GM21717 (cell line): ENCODE measurements around the gene SPOCK1.
"Not testable (repeated sequence)": the region's sequence is repeated elsewhere in the genome, so short reads cannot be mapped to it uniquely, and the experiment has no call there.

ENCODE experiments used
- ATAC-seq: cut with Tn5 transposase; IDR thresholded peaks from one replicate; pipeline ENCODE4 v1.9.1; 2021; ENCODE audit warnings: mild to moderate bottlenecking, moderate library complexity; ENCODE audit not compliant: unreplicated experiment

SPOCK1 gene

DNA sequence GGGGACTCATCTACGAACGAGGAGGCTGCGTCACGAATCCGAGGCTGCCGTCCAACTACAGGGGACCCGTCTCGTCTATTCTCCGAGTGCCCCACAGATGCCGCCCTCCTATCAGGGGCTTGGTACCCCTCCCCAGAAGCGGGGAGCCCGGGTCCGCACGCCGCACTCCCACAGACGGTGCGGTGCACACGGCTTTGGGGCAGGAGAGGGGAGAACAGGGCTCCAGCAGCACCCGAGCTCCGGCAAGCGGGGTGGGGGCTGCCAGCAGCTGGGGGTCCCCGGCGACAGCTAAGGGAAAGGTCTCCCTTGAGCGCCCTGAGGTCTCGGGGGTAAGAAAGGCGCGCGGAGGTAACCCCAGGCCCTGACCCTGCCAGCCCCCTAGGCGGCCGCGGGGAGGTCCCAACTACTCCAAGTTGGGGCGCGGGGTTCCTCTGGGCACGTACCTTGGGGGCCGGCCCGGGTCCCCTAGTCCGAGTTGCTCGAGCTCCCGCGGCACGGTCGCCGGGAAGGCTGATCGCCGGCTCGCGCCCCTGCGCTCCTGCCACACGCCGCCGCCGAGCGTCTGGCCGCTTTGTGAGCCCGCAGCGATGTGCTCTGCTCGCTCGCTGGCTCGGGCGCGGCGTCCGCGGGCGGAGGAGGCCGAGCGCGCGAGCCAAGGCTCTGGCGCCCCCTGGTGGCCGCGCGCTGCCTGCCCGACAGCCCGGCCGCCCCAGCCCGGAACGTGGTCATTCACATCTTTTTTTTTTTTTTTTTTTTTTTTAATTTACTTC lies at the start of gene SPOCK1:
TSS of gene SPOCK1 (minus strand) at position 591 of the 770 bp plus-strand sequence.
- ATAC-seq = peak; percentile 87

DNA sequence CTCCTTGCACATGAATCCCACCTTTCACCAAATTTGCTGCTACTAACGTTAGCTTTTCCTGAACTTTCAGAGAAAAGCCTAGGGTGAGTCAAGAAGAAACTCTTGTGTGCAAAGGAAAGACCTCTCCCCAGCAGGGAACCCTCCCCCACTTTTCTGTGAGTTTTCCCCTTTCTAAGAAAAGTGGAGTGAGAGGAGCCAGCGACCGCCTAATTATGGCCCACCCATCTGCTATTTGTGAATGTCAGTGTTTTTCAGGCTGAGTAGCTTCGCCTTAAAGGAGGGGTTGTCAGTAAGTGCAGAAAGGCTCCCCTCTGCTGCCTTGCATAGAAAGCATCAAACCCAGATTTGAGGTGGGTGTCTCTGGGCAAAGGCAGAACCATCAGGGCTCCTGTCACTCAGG lies 46.8 kb upstream of the SPOCK1 start:
- ATAC-seq = no peak

DNA sequence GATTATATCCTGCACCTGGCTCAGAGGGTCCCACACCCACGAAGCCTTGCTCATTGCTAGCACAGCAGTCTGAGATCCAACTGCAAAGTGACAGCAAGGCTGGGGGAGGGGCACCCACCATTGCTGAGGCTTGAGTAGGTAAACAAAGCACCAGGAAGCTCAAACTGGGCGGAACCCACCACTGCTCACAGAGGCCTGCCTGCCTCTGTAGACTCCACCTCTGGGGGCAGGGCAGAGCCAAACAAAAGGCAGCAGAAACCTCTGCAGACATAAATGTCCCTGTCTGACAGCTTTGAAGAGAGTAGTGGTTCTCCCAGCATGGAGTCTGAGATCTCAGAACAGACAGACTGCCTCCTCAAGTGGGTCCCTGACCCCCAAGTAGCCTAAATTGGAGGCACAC lies 36.3 kb upstream of the SPOCK1 start:
- not testable (repeated sequence) for ATAC-seq

DNA sequence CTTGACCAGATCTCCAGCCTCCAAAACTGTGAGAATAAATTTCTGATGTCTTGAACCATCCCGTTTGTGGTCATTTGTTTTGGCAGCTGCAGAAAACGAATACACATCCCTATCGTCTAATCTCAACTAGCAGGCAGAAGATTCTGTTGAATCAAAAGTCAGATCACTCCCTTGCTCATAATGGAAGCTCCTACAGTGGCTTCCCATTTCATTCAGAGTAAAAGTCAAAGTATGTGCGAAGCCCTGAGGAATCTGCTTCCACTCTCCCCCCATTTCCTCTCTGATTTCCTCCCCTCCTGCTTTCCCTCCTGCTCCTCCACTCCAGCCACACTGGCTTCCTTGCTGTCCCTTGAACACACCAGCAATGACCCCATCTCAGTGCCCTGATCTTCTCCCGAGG lies 34.8 kb upstream of the SPOCK1 start:
- ATAC-seq = no peak

DNA sequence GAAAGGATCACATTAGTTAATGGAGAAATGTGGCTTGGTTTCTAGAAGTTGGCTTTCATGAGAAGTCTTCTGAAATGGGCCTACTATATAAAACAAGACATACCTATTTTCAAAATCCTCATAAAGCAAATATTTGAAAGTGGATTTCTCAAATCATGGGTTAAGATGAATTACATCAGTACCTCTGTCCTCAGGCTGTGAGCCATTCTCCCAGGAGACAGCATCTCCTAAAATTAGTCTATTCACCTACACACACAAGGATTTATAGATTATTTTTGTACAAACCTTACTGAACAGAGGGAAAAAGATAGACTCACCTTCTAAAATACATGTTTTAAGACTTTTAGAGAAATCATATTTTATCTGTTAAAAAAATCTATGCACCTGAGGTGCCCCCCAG lies 32.1 kb upstream of the SPOCK1 start:
- no peak for ATAC-seq

DNA sequence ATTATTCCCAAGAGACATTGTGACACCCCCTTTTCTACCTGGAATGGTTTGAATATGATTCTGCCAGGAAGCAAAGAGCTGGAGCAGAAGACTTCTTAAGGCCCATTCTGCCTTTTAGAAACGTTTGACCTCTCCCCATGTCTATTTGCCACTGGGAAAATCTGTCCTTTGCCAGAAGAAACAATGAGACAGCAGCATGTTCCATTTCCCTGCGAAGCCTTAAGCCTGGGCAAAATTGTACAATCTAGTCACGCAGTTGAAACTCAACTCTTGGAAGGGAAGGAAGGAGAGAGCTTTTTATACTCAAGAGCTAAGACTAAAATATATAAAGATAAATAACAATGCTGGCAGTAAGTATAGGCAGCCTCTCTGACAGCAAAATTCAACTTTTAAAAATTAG lies 22.1 kb upstream of the SPOCK1 start:
- ATAC-seq = no peak

DNA sequence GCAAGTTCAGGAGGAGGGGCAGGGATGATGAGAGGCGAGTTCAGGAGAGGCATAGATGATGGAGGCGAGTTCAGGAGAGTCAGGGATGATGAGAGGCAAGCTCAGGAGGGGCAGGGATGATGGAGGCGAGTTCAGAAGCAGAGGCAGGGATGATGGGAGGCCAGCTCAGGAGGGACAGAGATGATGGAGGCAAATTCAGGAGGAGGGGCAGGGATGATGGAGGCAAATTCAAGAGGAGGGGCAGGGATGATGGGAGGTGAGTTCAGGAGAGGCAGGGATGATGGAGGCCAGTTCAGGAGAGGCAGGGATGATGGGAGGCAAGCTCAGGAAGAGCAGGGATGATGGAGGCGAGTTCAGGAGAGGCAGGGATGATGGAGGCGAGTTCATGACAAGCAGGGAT lies 17.8 kb upstream of the SPOCK1 start:
- no peak for ATAC-seq

DNA sequence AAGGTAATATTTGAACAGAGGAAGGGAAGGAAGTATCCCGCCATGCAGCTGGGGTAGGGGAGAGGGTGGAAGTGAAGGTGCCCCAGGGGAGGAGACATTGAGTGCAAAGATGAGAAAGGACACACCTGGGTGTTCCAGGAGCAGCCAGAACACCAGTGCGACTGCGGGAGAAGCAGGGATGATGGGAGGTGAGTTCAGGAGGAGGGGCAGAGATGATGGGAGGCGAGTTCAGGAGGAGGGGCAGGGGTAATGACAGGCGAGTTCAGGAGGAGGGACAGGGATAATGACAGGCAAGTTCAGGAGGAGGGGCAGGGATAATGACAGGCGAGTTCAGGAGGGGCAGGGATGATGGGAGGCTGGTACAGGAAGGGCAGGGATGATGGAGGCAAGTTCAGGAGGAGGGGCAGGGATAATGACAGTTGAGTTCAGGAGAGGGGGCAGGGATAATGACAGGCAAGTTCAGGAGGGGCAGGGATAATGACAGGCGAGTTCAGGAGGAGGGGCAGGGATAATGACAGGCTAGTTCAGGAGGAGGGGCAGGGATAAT lies 17.2 kb upstream of the SPOCK1 start:
- ATAC-seq = no peak

DNA sequence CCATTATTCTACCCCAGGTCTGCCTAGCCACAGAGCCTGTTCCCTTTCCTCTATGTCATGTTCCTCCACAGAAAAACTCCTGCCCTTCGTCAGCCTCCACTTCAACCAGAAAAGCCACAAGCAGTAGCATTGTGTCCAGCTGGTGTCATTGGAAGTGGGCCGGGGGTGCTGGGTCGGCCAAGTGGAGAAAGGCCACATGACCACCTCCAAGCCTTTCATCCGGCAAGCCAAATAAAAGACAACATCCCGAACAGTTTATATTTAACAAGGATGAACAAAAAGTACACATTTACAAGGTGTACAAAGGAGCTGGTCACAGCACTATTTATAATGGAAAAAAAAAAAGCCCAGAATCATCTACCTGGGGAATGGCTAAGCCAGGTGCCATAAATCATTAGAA lies 16.1 kb upstream of the SPOCK1 start:
- no peak for ATAC-seq

DNA sequence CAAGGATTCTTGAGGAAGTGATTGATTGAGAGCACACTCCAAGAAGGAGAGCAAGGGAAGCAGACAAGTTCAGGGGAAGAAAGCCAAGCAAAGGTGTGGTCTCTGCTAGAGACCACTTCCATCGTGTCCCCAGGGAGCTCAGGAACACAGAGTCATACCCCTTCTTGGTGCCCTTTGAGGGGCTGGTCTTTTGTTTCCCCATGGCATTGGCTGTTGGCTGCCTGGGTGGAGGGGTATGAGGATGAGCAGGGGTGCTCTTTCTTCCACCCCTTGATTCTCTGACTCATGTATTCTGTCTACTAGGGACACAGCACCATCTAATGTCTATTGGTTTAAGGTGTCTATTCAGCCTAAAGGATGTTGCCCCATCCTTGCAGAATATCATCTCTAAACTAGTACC lies 11.5 kb upstream of the SPOCK1 start:
- ATAC-seq = no peak

DNA sequence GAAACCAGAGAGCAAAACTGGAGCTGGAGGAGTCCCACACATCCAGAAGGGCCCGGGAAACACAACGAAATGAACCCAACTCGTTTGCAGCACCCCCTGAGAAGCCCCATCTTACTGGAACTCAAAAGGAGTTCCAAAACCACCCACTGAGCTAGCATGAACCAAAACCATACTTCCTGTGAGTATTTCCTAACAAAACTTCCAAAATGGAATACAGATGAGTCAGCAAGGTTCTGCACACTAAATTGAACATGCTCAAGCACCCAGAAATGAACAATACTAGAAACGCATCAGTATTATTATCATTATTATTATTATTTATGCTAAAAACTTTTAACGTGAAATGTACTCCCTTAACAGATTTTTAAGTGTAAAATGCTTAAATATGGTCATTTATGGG lies 8.0 kb upstream of the SPOCK1 start:
- no peak for ATAC-seq

DNA sequence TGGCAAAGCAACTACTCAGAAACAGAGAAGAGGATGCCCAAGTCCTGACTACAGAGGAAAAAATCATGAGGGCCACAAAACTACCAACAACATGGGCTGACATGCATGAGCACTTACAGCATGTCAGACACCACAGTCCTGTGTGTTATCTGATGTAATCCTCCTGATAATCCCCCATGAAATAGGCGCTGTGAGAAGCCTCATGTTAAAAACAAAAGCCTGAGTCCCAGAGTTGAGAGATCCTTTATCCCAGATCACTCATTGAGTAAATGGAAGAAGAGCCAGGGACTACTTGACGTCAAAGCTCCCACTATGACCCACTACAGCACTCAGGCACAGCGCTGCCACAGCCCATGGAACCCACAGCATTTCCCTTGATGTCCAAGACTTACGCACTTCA lies 7.2 kb upstream of the SPOCK1 start:
- ATAC-seq = no peak

DNA sequence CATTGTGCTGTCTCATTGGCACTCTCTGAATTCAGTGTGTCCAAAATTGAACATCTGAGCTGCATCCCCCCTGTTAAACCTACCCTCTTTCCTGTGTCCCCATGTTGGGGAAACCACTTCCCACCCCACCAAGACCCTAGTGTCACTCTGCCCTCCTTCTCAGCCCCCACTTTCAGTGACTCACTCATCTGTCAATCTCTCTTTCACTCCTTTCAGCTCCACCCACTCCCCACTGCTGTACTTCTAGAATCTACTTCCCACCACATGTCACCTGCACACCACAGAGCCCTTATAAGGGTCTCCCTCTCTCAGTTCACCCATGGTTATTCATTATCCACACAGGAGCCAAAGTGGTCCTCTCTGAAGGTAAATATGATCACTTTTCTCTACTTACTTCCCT lies 5.8 kb upstream of the SPOCK1 start:
- ATAC-seq = no peak

DNA sequence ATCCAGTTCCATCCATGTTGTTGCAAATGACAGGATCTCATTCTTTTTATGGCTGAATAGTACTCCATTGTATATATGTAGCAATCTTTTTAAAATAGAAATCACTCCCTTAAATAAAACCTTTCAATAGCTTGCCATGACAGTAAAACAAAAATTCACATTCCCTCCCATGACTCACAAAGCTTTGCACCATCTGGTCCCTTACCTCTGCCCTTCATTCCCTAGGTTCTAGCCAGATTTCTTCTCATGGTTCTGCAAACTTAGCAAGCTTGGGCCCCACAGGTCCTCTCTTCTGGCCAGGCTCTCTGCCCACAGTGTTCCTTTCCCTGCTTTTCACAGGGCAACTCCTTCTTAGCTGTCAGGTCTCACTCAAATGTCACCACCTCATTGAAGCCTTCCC lies 4.3 kb upstream of the SPOCK1 start:
- no peak for ATAC-seq

DNA sequence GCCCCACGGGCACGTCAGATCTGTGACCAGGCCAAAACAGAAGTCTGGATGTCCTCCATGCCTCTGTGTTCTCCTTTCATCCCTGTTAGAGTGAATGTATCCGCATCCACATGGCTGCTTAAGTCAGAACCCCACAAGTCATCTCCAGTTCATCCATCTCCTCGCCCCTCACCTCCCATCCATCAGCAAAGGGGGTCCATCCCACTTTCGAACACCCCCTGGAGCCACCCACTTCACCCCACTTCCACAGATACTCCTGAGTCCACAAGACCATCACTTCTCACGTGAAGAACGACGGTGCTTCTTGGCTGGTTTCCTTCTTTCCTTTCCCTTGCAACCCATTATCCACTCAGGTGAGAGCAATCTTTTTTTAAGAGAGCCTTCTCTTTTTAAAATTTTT lies 3.5 kb upstream of the SPOCK1 start:
- ATAC-seq = no peak

DNA sequence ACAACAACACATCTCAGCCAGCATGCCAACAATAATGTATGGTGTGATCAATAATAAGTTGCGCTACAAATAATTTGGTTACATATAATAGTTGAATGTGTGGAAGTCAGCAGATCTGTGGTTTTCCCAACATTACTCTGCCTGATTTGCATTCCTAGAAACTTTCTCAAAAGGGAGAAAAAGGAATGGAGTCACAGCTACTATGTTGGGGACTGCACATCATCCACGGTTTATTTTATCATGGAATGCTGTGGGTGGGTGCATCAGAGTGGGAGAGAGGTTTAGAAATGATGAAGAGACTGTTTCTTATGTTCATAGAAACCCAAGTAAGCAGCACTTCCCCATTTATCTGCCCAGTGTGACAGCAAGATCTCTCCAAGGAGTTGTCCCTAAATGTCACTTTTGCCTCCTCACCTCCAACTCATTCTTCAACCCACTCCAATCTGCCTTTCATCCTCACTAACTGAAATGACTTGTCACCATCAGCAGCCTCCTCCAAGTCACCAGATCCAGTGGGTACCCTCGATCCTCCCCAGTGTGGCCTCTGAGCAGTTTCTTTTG lies 2.8 kb upstream of the SPOCK1 start:
- ATAC-seq = no peak

DNA sequence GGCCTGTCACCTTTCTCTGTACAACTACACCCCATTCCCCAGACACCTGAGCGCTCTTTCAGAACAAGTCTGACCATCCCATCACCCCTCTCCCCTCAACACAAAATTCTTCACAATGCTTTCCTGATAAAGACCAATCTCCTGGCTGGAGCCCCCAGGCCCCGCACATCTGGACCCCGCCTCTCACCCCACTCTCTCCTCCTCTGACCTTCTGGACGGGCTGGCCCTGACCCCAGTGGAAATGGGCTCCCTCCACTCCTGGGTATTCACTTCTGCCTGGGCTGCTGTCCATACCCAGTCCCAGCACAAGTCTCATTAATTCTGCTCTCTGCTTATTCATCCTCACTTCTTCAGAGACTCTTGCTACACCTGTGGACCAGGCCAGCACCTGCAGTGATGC lies 2.1 kb upstream of the SPOCK1 start:
- ATAC-seq = no peak

DNA sequence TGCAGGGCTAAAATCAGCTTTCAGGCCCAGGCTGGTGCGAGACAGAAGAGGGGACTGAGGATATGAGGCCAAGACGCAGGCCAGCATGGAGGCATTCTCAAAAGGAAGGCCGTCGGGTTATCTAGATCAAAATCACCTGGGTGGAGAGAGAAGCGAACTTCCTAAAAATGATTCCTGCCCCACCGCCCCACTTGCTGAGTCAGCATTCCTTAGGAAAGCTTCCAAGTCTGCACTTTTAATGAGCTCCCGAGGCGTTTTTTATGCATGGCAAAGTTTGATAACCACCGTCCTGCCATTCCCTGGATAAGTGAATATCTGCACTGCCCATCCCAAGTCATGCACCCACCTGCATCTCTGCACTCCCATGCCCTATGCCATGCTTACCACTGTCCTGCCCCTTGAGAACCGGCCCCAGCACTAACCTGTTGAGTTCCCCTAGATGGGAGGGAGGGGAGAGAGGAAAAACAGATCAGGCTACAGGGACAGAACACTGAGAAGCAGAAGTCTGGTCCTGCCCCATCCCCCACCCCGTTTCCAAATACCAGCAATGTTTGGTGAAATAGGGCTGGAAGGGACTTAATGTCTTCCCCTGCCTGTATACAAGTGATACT lies 1.6 kb upstream of the SPOCK1 start:
- no peak for ATAC-seq

DNA sequence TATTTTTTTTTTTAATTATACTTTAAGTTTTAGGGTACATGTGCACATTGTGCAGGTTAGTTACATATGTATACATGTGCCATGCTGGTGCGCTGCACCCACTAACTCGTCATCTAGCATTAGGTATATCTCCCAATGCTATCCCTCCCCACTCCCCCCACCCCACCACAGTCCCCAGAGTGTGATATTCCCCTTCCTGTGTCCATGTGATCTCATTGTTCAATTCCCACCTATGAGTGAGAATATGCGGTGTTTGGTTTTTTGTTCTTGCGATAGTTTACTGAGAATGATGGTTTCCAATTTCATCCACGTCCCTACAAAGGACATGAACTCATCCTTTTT lies 351 bp upstream of the SPOCK1 start:
- ATAC-seq = not testable (repeated sequence)

DNA sequence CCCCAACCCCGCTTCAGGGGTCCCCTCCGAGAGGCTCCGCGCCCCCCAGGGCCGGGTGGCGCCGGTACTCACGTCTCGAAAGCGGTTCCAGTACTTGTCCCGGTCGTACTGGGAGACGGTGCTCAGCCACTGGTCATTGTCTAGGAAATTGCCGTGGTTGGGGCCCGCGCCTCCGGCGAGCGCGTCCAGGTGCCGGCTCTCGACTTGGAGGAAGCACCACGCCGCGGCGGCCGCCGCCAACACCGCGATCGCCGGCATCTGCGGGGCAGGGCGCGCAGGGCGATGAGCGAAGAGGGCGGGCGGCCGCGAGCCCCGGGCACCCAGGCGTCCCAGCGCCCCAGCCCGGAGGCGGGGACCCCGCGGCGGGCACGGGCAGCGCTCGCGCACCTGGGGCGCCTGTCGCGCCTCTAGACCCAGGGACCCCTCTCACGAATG lies 808 bp downstream of the SPOCK1 start:
- ATAC-seq = no peak

DNA sequence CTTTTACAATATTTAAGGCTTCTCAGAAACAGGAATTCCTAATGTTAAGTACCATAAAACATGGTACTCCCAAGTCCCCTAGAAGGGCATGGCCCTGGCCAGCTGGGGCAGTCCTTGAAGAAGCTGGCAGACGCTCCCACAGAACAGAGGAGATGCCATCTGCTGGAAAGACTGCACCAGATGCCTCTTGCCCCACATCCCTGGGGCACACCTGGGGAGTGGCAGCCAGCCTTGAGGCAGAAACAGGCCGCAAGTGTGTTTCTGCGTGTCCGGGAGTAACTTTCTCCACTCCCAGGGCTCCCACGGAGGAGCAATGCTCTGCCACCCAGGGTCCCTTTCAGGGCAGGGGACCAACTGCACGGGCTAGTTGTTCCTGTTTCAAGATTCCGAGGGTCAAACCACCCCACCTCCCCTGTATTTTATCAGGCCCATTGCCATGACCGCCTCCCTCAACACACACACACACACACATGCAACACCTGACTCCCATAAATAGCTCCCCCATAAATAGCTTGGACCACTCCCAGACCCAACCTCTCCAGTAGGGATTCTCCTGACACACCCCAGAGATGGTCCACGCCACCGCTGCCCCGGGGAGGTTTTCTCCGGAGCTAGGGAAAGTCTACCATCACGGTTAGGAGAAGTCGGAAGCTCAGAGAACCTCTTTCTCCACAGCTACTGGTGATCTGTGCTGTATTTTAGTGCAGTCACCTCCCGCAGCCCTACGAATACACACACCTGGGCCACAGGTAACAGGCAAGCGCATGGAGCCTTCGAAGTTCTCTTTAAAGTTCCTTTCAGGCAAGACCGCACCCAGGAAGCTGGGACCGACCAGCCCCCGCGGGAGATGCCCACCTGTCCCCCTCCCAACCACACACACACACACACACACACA lies 1.5 kb downstream of the SPOCK1 start:
- ATAC-seq = no peak
